ENCODE measurements around the gene HDGFL2. TPM values are rescaled to one million over a fixed set of nuclear protein-coding genes. Genes with fewer than 3 reads are reported as not detected.
A peak's percentile ranks its signal among the peaks of the same experiment; 100 is the strongest.

The HDGFL2 gene
- total RNA-seq, 1 experiment from 2014 or later: 75.2 TPM

DNA sequence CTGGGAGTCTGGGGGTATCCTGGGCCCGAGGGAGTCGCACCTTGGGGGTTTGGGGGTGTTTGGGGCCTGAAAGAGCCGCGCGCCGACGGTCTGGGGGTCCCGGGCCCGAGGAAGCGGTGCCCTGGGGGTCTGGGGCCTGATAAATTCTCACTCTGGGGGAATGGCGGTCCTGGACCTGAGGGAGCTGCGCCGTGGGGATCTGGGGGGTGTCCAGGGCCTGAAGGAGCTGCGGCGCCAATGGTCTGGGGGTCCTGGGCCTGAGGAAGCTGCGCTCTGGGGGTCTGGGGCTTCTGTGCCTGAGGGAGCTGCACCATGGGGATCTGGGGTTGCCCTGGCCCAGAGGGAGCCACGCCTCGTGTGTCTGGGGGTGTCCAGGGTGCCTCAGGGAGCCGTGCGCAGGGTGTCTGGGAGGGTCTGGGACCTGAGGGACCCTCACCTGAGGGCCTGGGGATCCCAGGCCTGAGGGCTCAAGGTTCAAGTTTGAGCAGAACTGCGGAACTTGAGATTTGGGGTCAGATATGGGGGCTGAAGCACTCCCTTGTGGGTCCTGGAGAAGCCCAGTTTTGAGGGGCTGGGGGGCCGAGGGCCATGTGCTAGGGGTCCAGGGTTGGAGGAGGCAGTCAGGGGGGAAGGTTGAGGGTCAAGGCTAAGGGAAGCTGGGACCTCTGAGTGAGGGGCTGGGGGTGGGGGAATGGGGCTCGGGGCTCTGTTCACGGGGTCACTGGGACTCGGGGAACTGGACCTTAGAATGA, 1.1 kb downstream of the HDGFL2 start:
- Histone ChIP-seq H2AFZ (ENCODE audit: low read depth, low read length, poor library complexity, severe bottlenecking) (no peak overlapping the region), H3K4me2 (ENCODE audit: low read length) (peak overlapping the region; percentile 99), H4K20me1 (ENCODE audit: insufficient read depth) (no peaks in the 10 kb centered on the region), H3K4me3 (replicated peaks in 1 of 2; ENCODE audit: low read depth in 1 of 2, low read length in 2 of 2) (peak overlapping the region; percentile 91 to 92), H3K79me2 (ENCODE audit: insufficient read depth, low read length) (peaks cover 27% of the 10 kb centered on the region), H3K27ac (ENCODE audit: low read depth, low read length) (peak overlapping the region; percentile 85), H3K36me3 (ENCODE audit: control insufficient read depth in 1 of 2, insufficient read depth in 2 of 2, low read length in 2 of 2) (peaks cover 8 to 15% of the 10 kb centered on the region in 2 experiments; a peak in 3 of 4 replicates), H3K4me1 (ENCODE audit: control insufficient read depth in 1 of 2, insufficient read depth in 2 of 2, low read length in 2 of 2) (peaks cover 14 to 29% of the 10 kb centered on the region in 2 experiments), H3K9me3 (ENCODE audit: control insufficient read depth in 1 of 2, insufficient read depth in 1 of 2, low read depth in 1 of 2, low read length in 2 of 2) (no peaks in the 10 kb centered on the region), H3K9me2 (ENCODE audit: insufficient read depth) (no peaks in the 10 kb centered on the region), H3K9ac (ENCODE audit: low read length) (peak overlapping the region; percentile 92), H3K27me3 (ENCODE audit: insufficient read depth, low read length) (no peaks in the 10 kb centered on the region)
- ChIA-PET CTCF (no interaction called here), RAD21 (ENCODE audit: low non-redundant PET in 1 of 2, low total read pairs in 2 of 2, uncharacterized antibody in 2 of 2, unreplicated experiment in 2 of 2) (no interaction called here), POLR2A (no interaction called here)
- intact Hi-C loops (cut with micrococcal nuclease): no loop called here
- TF ChIP-seq, protein P1, sequence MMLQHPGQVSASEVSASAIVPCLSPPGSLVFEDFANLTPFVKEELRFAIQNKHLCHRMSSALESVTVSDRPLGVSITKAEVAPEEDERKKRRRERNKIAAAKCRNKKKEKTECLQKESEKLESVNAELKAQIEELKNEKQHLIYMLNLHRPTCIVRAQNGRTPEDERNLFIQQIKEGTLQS (IDR thresholded peaks at IDR 0.05): no peak
- BruUV-seq (replicated peaks): no TSS peak
- ATAC-seq (no peak), DNase-seq (ENCODE audit: low read depth, low spot score) (no peak)

DNA sequence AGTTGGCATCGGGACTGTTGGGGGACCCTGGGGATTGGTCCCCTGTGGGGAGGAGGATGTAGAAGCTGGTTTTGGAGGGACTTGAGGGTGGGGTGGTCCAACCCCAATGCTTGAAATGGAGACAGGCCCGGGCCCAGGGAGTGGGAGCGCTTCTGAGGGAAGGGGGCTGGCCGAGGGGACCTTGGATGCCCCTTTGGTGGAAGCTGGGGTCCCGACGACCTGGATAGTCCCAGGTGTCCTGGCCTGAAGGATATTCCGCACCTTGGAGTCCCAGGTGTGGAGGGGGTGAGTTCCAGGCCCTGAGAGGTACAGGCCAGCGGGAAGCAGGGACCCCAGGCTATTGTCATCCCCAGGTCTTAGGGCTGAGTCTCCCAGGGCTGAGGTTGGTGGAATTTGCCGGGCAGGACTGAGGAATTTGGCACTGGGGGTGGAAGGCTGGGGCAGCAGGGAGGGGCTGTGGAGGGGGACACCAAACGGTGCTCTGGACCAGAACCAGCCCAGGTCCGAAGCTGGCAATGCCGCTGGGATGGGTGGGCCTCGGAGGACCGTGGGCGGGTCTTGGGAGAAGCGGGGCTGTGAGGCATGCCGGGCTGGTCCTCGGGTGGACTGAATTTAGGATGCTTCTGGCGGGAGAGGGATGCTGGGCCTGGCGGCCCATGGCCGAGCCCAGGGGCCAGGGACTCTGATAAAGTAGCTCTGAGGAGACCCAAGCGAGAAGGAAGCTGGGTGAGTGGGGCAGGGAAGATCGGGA, 1.8 kb downstream of the HDGFL2 start:
- H3K9me3 ChIP-seq (ENCODE audit: control insufficient read depth in 1 of 2, insufficient read depth in 1 of 2, low read depth in 1 of 2, low read length in 2 of 2): no peaks in the 10 kb centered on the region
- peak overlapping the region; percentile 99 for H3K4me2 ChIP-seq (ENCODE audit: low read length)
- RAD21 ChIA-PET (ENCODE audit: low non-redundant PET in 1 of 2, low total read pairs in 2 of 2, uncharacterized antibody in 2 of 2, unreplicated experiment in 2 of 2): no interaction called here
- H3K4me3 ChIP-seq (replicated peaks in 1 of 2; ENCODE audit: low read depth in 1 of 2, low read length in 2 of 2): peak overlapping the region; percentile 91 to 92; a peak in 2 of 4 replicates
- no peaks in the 10 kb centered on the region for H4K20me1 ChIP-seq (ENCODE audit: insufficient read depth)
- DNase-seq (ENCODE audit: low read depth, low spot score) (no peak), ATAC-seq (no peak)
- H3K4me1 ChIP-seq (ENCODE audit: control insufficient read depth in 1 of 2, insufficient read depth in 2 of 2, low read length in 2 of 2): peaks cover 14 to 29% of the 10 kb centered on the region in 2 experiments
- TF ChIP-seq, protein P2, sequence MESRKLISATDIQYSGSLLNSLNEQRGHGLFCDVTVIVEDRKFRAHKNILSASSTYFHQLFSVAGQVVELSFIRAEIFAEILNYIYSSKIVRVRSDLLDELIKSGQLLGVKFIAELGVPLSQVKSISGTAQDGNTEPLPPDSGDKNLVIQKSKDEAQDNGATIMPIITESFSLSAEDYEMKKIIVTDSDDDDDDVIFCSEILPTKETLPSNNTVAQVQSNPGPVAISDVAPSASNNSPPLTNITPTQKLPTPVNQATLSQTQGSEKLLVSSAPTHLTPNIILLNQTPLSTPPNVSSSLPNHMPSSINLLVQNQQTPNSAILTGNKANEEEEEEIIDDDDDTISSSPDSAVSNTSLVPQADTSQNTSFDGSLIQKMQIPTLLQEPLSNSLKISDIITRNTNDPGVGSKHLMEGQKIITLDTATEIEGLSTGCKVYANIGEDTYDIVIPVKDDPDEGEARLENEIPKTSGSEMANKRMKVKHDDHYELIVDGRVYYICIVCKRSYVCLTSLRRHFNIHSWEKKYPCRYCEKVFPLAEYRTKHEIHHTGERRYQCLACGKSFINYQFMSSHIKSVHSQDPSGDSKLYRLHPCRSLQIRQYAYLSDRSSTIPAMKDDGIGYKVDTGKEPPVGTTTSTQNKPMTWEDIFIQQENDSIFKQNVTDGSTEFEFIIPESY (IDR thresholded peaks at IDR 0.05; ENCODE audit: extremely low read depth, insufficient replicate concordance, low read length): no peak
- TF ChIP-seq EZH2 (IDR thresholded peaks at IDR 0.05) (no peak), EGR1 (IDR thresholded peaks at IDR 0.05; ENCODE audit: low read depth) (no peak), CEBPB (IDR thresholded peaks at IDR 0.05; ENCODE audit: low read depth) (no peak), JUND (IDR thresholded peaks at IDR 0.05) (no peak), CBX3 (IDR thresholded peaks at IDR 0.05; ENCODE audit: low read depth) (no peak), POLR2AphosphoS5 (IDR thresholded peaks at IDR 0.05; ENCODE audit: low read depth, low read length) (no peak)
- no peaks in the 10 kb centered on the region for H3K27me3 ChIP-seq (ENCODE audit: insufficient read depth, low read length)
- no peak overlapping the region for H2AFZ ChIP-seq (ENCODE audit: low read depth, low read length, poor library complexity, severe bottlenecking)
- H3K9ac ChIP-seq (ENCODE audit: low read length): peak overlapping the region; percentile 92; the same call in 1 of the 2 replicates
- intact Hi-C loops (cut with micrococcal nuclease): no loop called here
- H3K36me3 ChIP-seq (ENCODE audit: control insufficient read depth in 1 of 2, insufficient read depth in 2 of 2, low read length in 2 of 2): peaks cover 11 to 18% of the 10 kb centered on the region in 2 experiments
- H3K9me2 ChIP-seq (ENCODE audit: insufficient read depth): no peaks in the 10 kb centered on the region
- BruUV-seq (replicated peaks): no TSS peak
- peak overlapping the region; percentile 45; the same call in 1 of the 2 replicates for H3K27ac ChIP-seq (ENCODE audit: low read depth, low read length)
- CTCF ChIA-PET: no interaction called here
- H3K79me2 ChIP-seq (ENCODE audit: insufficient read depth, low read length): peaks cover 27% of the 10 kb centered on the region
- POLR2A ChIA-PET: no interaction called here
